HG03095 (cell line): ENCODE results near the gene PRRT4.

Experiments used
- ATAC-seq: cut with Tn5 transposase; IDR thresholded peaks from one replicate; pipeline ENCODE4 v1.9.1; 2021; ENCODE audit warnings: moderate library complexity; ENCODE audit not compliant: unreplicated experiment

Gene PRRT4

GRCh38 chr7:128302139-128302538 is 59.4 kb downstream of the PRRT4 start:
- ATAC-seq, result no peak
